H9 (cell line): ENCODE data around the gene C11orf21. TPM values are rescaled to one million over a fixed set of nuclear protein-coding genes. Genes with fewer than 3 reads are reported as not detected.

Experiments
- DNase-seq: peaks from one replicate; pipeline ENCODE4 v3.0.0-alpha.2; 2017
- H2AFZ ChIP-seq: one replicate; pipeline ENCODE4 v1.6.1; 2013; ENCODE audit warnings: mild to moderate bottlenecking, low read length, control low read depth, moderate library complexity
- H2AK5ac ChIP-seq: 2 replicates; pipeline ENCODE4 v1.6.1; 2013; ENCODE audit warnings: low read length, control low read depth, mixed read lengths; ENCODE audit not compliant: insufficient read length
- H2BK120ac ChIP-seq: one replicate; pipeline ENCODE4 v1.6.1; 2013; ENCODE audit warnings: low read depth, mild to moderate bottlenecking, low read length, control low read depth, inconsistent platforms; ENCODE audit not compliant: poor library complexity, severe bottlenecking
- H2BK12ac ChIP-seq: 2 replicates; pipeline ENCODE4 v1.6.1; 2013; ENCODE audit warnings: low read length, control low read depth, mixed read lengths, low read depth; ENCODE audit not compliant: insufficient read length
- H2BK15ac ChIP-seq: 2 replicates; pipeline ENCODE4 v1.6.1; 2013; ENCODE audit warnings: low read depth, low read length, control low read depth
- H2BK20ac ChIP-seq: one replicate; pipeline ENCODE4 v1.6.1; 2013; ENCODE audit warnings: low read depth, mild to moderate bottlenecking, low read length, control low read depth, inconsistent platforms; ENCODE audit not compliant: poor library complexity, severe bottlenecking
- H2BK5ac ChIP-seq: 2 replicates; pipeline ENCODE4 v1.6.1; 2013; ENCODE audit warnings: low read length, control low read depth, mixed read lengths; ENCODE audit not compliant: insufficient read length
- H3K14ac ChIP-seq: 2 replicates; pipeline ENCODE4 v1.6.1; 2013; ENCODE audit warnings: low read length, control low read depth; ENCODE audit not compliant: insufficient read depth
- H3K18ac ChIP-seq: 2 replicates; pipeline ENCODE4 v1.6.1; 2013; ENCODE audit warnings: low read depth, mild to moderate bottlenecking, mixed read lengths, low read length, control low read depth; ENCODE audit not compliant: insufficient read length
- H3K23ac ChIP-seq: 2 replicates; pipeline ENCODE4 v1.6.1; 2013; ENCODE audit warnings: low read length, control low read depth, mixed read lengths, low read depth; ENCODE audit not compliant: insufficient read length
- H3K23me2 ChIP-seq: 2 replicates; pipeline ENCODE4 v1.6.1; 2013; ENCODE audit warnings: low read depth, mild to moderate bottlenecking, mixed read lengths, low read length, control low read depth; ENCODE audit not compliant: insufficient read length, poor library complexity, severe bottlenecking
- H3K27ac ChIP-seq: 2 replicates; pipeline ENCODE4 v1.5.1; 2013; ENCODE audit warnings: low read length, control low read depth, mixed read lengths, low read depth; ENCODE audit not compliant: insufficient read length
- H3K27me3 ChIP-seq: 2 replicates; pipeline ENCODE4 v1.6.1; 2013; ENCODE audit warnings: low read length, control low read depth, inconsistent platforms; ENCODE audit not compliant: insufficient read depth
- H3K4ac ChIP-seq: 2 replicates; pipeline ENCODE4 v1.6.1; 2013; ENCODE audit warnings: low read depth, mild to moderate bottlenecking, control low read depth, inconsistent platforms, low read length, moderate library complexity
- H3K4me1 ChIP-seq: 2 replicates; pipeline ENCODE4 v1.6.1; 2013; ENCODE audit warnings: low read length, control low read depth, inconsistent platforms; ENCODE audit not compliant: insufficient read depth
- H3K4me2 ChIP-seq: 2 replicates; pipeline ENCODE4 v1.6.1; 2013; ENCODE audit warnings: low read length, control low read depth, mixed read lengths; ENCODE audit not compliant: insufficient read length, insufficient read depth
- H3K56ac ChIP-seq: 2 replicates; pipeline ENCODE4 v1.6.1; 2013; ENCODE audit warnings: low read depth, mild to moderate bottlenecking, mixed read lengths, low read length, control low read depth; ENCODE audit not compliant: insufficient read length
- H3K79me1 ChIP-seq: 2 replicates; pipeline ENCODE4 v1.6.1; 2013; ENCODE audit warnings: low read depth, mild to moderate bottlenecking, moderate library complexity, low read length, control low read depth, inconsistent platforms; ENCODE audit not compliant: insufficient read depth, poor library complexity, severe bottlenecking
- H3K79me2 ChIP-seq: 2 replicates; pipeline ENCODE4 v1.6.1; 2013; ENCODE audit warnings: low read length, control low read depth, inconsistent platforms; ENCODE audit not compliant: insufficient read depth
- H3K9ac ChIP-seq: 2 replicates; pipeline ENCODE4 v1.6.1; 2013; ENCODE audit warnings: low read length, control low read depth, mixed read lengths; ENCODE audit not compliant: insufficient read length; ENCODE audit errors: extremely low read depth
- H3K9me3 ChIP-seq: one replicate; pipeline ENCODE4 v1.6.1; 2013; ENCODE audit warnings: low read depth, low read length, inconsistent platforms; ENCODE audit not compliant: control insufficient read depth
- H3T11ph ChIP-seq: one replicate; pipeline ENCODE4 v1.6.1; 2013; ENCODE audit warnings: mild to moderate bottlenecking, low read length, control low read depth, inconsistent platforms
- H4K20me1 ChIP-seq: one replicate; pipeline ENCODE4 v1.6.1; 2013; ENCODE audit not compliant: control insufficient read depth, insufficient read length, insufficient read depth
- H4K5ac ChIP-seq: 2 replicates; pipeline ENCODE4 v1.6.1; 2013; ENCODE audit warnings: low read depth, mild to moderate bottlenecking, mixed read lengths, low read length, control low read depth; ENCODE audit not compliant: insufficient read length
- H4K8ac ChIP-seq: replicated peaks from 2 replicates; pipeline ENCODE4 v1.6.1; 2013; ENCODE audit warnings: low read length, control low read depth, mixed read lengths, low read depth; ENCODE audit not compliant: insufficient read length
- H4K91ac ChIP-seq: 2 replicates; pipeline ENCODE4 v1.6.1; 2013; ENCODE audit warnings: low read depth, mild to moderate bottlenecking, moderate library complexity, mixed read lengths, low read length, control low read depth; ENCODE audit not compliant: insufficient read length
- H3K27ac Mint-ChIP-seq, 3 experiments: 2 replicates in 2 of 3; 3 replicates in 1 of 3; pipeline ENCODE4 v1.8.0; 2020 to 2021; ENCODE audit warnings: mixed read lengths in 3 of 3, mild to moderate bottlenecking in 1 of 3, moderate library complexity in 1 of 3
- H3K27me3 Mint-ChIP-seq: 2 replicates; pipeline ENCODE4 v1.8.0; 2021; ENCODE audit warnings: low read depth, mild to moderate bottlenecking, moderate library complexity, mixed read lengths
- H3K36me3 Mint-ChIP-seq, 3 experiments: 2 replicates in 2 of 3; 3 replicates in 1 of 3; pipeline ENCODE4 v1.8.0; 2020 to 2021; ENCODE audit warnings: low read depth in 3 of 3, mixed read lengths in 3 of 3; ENCODE audit not compliant: insufficient read depth in 1 of 3
- H3K4me1 Mint-ChIP-seq, 2 experiments: 2 replicates each; pipeline ENCODE4 v1.8.0; 2020; ENCODE audit warnings: mixed read lengths in 2 of 2
- H3K4me3 Mint-ChIP-seq, 2 experiments: 2 replicates in 1 of 2; 3 replicates in 1 of 2; pipeline ENCODE4 v1.8.0; 2020 to 2021; ENCODE audit warnings: mild to moderate bottlenecking in 2 of 2, mixed read lengths in 2 of 2, moderate library complexity in 1 of 2
- H3K9me3 Mint-ChIP-seq, 2 experiments: 2 replicates in 1 of 2; 3 replicates in 1 of 2; pipeline ENCODE4 v1.8.0; 2020; ENCODE audit warnings: mild to moderate bottlenecking in 2 of 2, mixed read lengths in 2 of 2, moderate library complexity in 1 of 2
- CTCF ChIP-seq: fragments of 200-600 bp; sonication (generic); conservative IDR thresholded peaks from 3 replicates; pipeline ENCODE4 v1.8.0; 2021; ENCODE audit warnings: antibody characterized with exemption, mild to moderate bottlenecking
- WGBS: extraction: QIAGEN DNeasy Blood & Tissue Kit; methylation state at CpG from one replicate; pipeline ENCODE4 v1.1.7; 2013; ENCODE audit warnings: missing lambda C conversion rate, low lambda C conversion rate, mixed read lengths; ENCODE audit not compliant: insufficient read length; ENCODE audit errors: extremely low coverage; 5-methylcytosine and 5-hydroxymethylcytosine counted together
- total RNA-seq: library from RNA; stranded (reverse); gene quantifications from 2 replicates; pipeline ENCODE4 v1.2.1, GENCODE V29; 2021

Gene C11orf21
- total RNA-seq, 1 experiment from 2014 or later = not detected

GRCh38 chr11:2347308-2347830 lies 45.7 kb upstream of the C11orf21 start:
- Histone ChIP-seq H2BK5ac (no peak overlapping the region), H3K4me2 (no peak overlapping the region), H2BK12ac (no peak overlapping the region), H2AFZ (no peak overlapping the region), H4K8ac (no peak overlapping the region), H4K20me1 (no peaks in the 10 kb centered on the region), H3K14ac (no peak overlapping the region), H4K5ac (no peak overlapping the region), H2AK5ac (no peak overlapping the region), H3K56ac (no peak overlapping the region), H4K91ac (no peak overlapping the region), H3K27me3 (no peaks in the 10 kb centered on the region; the same call in 1 of the 2 replicates), H3K9me3 (peaks cover 13% of the 10 kb centered on the region), H3K18ac (no peak overlapping the region), H3K4me1 (no peaks in the 10 kb centered on the region), H3K4ac (no peak overlapping the region), H2BK120ac (no peak overlapping the region), H2BK20ac (no peak overlapping the region), H3K27ac (no peak overlapping the region), H3K79me1 (no peaks in the 10 kb centered on the region), H3K23ac (no peak overlapping the region), H3T11ph (no peak overlapping the region), H3K23me2 (no peaks in the 10 kb centered on the region), H2BK15ac (no peak overlapping the region), H3K9ac (no peak overlapping the region), H3K79me2 (no peaks in the 10 kb centered on the region)
- Mint-ChIP-seq H3K9me3 (peaks cover 43 to 54% of the 10 kb centered on the region in 2 experiments), H3K4me1 (no peaks in the 10 kb centered on the region), H3K36me3 (peaks cover 0 to 8% (median 6%) of the 10 kb centered on the region in 3 experiments; a peak in 4 of 7 replicates), H3K4me3 (no peak overlapping the region), H3K27me3 (peaks cover 64% of the 10 kb centered on the region), H3K27ac (no peak overlapping the region)
- WGBS = no CpG with 5 or more reads among the region's 9 CpGs
- no peak for TF ChIP-seq CTCF
- DNase-seq = no peak
